Measurements from ENCODE around the gene ESRP2.
A peak's percentile ranks its signal among the peaks of the same experiment; 100 is the strongest.

GRCh38 chr16:68188170-68188569 is 47.8 kb downstream of the ESRP2 start:
- TF ChIP-seq, protein P1, sequence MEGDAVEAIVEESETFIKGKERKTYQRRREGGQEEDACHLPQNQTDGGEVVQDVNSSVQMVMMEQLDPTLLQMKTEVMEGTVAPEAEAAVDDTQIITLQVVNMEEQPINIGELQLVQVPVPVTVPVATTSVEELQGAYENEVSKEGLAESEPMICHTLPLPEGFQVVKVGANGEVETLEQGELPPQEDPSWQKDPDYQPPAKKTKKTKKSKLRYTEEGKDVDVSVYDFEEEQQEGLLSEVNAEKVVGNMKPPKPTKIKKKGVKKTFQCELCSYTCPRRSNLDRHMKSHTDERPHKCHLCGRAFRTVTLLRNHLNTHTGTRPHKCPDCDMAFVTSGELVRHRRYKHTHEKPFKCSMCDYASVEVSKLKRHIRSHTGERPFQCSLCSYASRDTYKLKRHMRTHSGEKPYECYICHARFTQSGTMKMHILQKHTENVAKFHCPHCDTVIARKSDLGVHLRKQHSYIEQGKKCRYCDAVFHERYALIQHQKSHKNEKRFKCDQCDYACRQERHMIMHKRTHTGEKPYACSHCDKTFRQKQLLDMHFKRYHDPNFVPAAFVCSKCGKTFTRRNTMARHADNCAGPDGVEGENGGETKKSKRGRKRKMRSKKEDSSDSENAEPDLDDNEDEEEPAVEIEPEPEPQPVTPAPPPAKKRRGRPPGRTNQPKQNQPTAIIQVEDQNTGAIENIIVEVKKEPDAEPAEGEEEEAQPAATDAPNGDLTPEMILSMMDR (IDR thresholded peaks at IDR 0.05 in 8 of 11, conservative IDR thresholded peaks at IDR 0.05 in 3 of 11) = no peak
- peak in 1 of 3 donors; percentile 32 for TF ChIP-seq POLR2AphosphoS5 (IDR thresholded peaks at IDR 0.05)
- TF ChIP-seq POLR2A (IDR thresholded peaks at IDR 0.05) = no peak

Measured in spleen (tissue), 7 donors.